CD1c-positive myeloid dendritic cell (primary cell): ENCODE results near the gene HOXC13.

ENCODE experiments used
- DNase-seq: peaks from one replicate; pipeline ENCODE4 v3.0.0-alpha.2; 2016; ENCODE audit errors: extremely low spot score

Gene HOXC13

GRCh38 chr12:53995378-53996239, 57.0 kb downstream of the HOXC13 start:
- no peak for DNase-seq
